ENCODE results near the gene MAP4K3. TPM values are rescaled to one million over a fixed set of nuclear protein-coding genes. Genes with fewer than 3 reads are reported as not detected.

MAP4K3 gene
- total and polyA plus RNA-seq, 11 donors, result 14.5 to 45.4 (median 33.4) TPM

DNA sequence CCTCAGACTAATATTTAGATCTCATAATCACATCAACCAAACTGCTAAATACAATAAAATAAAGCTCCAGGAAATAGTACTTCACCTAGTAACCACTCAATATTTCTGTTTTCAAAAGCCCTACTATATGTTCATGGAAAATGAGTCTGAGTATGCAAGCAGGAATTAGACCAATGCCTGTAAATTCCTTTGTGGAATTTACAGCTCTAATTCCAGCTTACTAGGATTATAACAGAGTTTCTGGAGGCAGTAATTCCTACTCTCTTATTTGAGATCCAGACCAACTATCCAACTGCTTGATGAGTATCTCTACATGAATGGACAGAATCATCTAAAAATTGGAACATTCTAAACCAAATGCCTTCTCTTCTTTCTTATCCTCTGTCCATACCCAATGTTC lies 204.9 kb downstream of the MAP4K3 start:
- Histone ChIP-seq H3K4me1 (peaks cover 0 to 21% (median 7%) of the 10 kb centered on the region in 12 donors), H3K36me3 (no peaks in the 10 kb centered on the region), H3K4me3 (no peak overlapping the region), H3K27me3 (no peaks in the 10 kb centered on the region), H3K9me3 (peaks cover 0 to 12% (median 0%) of the 10 kb centered on the region in 12 donors), H3K27ac (no peak overlapping the region)
- intact Hi-C loops (cut with DNase I), result loop anchor here in 1 of 10 donors (5.0 kb wide), 1 partner anchor 285 kb away; no protein-coding TSS in a partner anchor
- ATAC-seq (no peak), DNase-seq (no peak)
- TF ChIP-seq, protein P1, sequence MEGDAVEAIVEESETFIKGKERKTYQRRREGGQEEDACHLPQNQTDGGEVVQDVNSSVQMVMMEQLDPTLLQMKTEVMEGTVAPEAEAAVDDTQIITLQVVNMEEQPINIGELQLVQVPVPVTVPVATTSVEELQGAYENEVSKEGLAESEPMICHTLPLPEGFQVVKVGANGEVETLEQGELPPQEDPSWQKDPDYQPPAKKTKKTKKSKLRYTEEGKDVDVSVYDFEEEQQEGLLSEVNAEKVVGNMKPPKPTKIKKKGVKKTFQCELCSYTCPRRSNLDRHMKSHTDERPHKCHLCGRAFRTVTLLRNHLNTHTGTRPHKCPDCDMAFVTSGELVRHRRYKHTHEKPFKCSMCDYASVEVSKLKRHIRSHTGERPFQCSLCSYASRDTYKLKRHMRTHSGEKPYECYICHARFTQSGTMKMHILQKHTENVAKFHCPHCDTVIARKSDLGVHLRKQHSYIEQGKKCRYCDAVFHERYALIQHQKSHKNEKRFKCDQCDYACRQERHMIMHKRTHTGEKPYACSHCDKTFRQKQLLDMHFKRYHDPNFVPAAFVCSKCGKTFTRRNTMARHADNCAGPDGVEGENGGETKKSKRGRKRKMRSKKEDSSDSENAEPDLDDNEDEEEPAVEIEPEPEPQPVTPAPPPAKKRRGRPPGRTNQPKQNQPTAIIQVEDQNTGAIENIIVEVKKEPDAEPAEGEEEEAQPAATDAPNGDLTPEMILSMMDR (IDR thresholded peaks at IDR 0.05), result no peak
- TF ChIP-seq POLR2A (IDR thresholded peaks at IDR 0.05), result no peak

DNA sequence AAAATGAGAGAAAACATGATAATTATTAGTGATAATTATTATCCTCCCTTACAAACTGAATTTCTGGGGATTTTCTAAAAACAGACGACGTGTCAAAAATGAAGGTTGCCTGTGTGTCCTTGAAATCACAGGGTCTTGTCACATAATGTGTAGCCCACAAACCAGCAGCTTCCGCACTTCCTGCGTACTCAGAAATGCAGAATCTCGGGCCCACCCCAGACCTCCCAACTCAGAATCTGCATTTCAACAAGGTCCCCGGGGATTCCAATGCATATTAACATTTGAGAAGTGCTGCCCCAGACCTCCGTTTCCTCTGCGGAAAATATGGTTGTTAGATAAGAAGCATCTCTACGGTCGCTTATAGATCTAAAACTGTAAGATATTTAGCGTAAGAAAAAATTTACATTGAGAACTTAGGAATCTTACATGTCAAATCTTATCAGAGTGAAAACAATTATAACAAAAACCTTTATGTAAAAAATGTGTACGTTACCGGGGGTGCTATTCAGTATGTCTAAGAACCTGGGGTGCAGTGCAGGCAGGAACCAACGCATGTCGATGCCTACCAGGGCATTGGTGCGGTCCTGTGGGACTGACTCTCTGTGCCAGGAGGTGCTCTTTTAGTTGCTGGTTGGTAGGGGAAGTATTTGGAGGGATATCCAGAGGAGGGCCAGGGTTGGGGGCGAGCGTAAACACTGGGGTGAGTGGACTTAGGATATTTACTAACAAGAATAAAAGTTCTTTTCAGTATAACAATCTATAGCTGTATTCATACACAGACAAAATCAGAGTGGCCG lies 208.5 kb downstream of the MAP4K3 start:
- peak in 1 of 5 donors; percentile 55 for DNase-seq
- 25 to 29% (median 26%) methylated on average over 19 of the region's 19 CpGs for WGBS, 4 donors
- intact Hi-C loops (cut with DNase I), result loop anchor here (1.0 to 10.0 kb wide), 12 partner anchors 101 to 282 kb away; partner anchors contain the start of gene SOS1 (in 9 of the 10)

DNA sequence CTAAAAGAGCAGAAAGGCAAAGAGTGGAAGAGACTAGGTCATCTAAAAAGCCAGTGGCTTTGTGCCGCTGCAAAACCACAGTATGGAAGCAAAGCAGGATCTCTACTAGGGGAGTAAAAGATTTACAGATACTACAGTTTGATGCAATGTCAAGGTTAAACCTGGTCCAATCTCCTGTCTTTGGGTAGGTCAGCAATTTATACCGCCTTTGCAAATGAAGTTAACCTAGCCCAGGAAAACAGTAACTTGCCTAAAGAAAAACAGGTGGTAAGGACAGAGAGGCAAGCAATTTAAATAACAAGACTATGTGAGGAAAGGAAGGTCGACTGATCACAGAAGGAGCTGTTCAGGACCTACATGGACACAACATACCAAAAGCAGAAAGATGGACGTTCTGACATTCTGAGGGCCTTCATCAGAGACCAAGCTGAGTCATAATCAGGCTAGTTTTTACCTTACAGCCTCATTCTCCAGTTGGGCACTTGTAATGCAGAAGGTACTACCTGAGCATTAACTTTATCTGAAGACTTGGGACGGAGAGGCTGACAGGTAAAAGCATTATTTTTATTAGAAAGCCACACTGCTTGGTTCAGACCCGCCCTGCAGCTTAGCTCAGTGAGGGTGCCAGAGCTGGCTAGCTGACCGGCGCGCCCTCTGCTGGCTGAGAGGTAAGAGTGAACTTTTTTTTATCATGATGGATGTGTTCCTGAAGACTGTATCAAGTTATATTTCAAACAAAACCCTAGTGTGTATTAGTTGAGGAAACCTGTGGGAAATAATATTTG lies 209.3 kb downstream of the MAP4K3 start:
- Histone ChIP-seq H3K27ac (peak overlapping the region in 1 of 12 donors; percentile 28), H3K36me3 (no peaks in the 10 kb centered on the region), H3K27me3 (no peaks in the 10 kb centered on the region), H3K4me1 (peaks cover 0 to 21% (median 7%) of the 10 kb centered on the region in 12 donors), H3K9me3 (no peaks in the 10 kb centered on the region), H3K4me3 (peak overlapping the region in 9 of 12 donors; percentile 10 to 47 (median 30))
- ATAC-seq (peak; percentile 56 to 90 (median 89)), DNase-seq (peak; percentile 71 to 88 (median 81))
- 16 to 25% (median 22%) methylated on average over 9 of the region's 9 CpGs for WGBS, 4 donors
- intact Hi-C loops (cut with DNase I), result loop anchor here (1.0 to 10.0 kb wide), 13 partner anchors 101 to 281 kb away; partner anchors contain the start of gene SOS1 (in 9 of the 10)
- TF ChIP-seq POLR2A (IDR thresholded peaks at IDR 0.05), result no peak
- TF ChIP-seq, protein P1 (IDR thresholded peaks at IDR 0.05), result peak; percentile 77 to 93 (median 88)

More for the DNA sequence above, 208.5 kb downstream of the MAP4K3 start:
- H3K9me3 ChIP-seq, result no peaks in the 10 kb centered on the region
- no peaks in the 10 kb centered on the region for H3K27me3 ChIP-seq
- no peak for TF ChIP-seq POLR2A (IDR thresholded peaks at IDR 0.05)
- TF ChIP-seq, protein P1 (IDR thresholded peaks at IDR 0.05), result peak in 2 of 12 donors; percentile 27 to 36
- ATAC-seq, result peak in 3 of 4 donors; percentile 38 to 53 (median 41)
- peak overlapping the region in 9 of 12 donors; percentile 10 to 47 (median 30) for H3K4me3 ChIP-seq
- peak overlapping the region in 1 of 12 donors; percentile 28 for H3K27ac ChIP-seq
- peaks cover 0 to 21% (median 7%) of the 10 kb centered on the region in 12 donors for H3K4me1 ChIP-seq
- no peaks in the 10 kb centered on the region for H3K36me3 ChIP-seq

Data from heart left ventricle (tissue), 16 donors.